ENCODE measurements around the gene CSTB. TPM values are rescaled to one million over a fixed set of nuclear protein-coding genes. Genes with fewer than 3 reads are reported as not detected.

CSTB gene
- total RNA-seq, 2 experiments from 2014 or later: 29.9 to 30.9 TPM

DNA sequence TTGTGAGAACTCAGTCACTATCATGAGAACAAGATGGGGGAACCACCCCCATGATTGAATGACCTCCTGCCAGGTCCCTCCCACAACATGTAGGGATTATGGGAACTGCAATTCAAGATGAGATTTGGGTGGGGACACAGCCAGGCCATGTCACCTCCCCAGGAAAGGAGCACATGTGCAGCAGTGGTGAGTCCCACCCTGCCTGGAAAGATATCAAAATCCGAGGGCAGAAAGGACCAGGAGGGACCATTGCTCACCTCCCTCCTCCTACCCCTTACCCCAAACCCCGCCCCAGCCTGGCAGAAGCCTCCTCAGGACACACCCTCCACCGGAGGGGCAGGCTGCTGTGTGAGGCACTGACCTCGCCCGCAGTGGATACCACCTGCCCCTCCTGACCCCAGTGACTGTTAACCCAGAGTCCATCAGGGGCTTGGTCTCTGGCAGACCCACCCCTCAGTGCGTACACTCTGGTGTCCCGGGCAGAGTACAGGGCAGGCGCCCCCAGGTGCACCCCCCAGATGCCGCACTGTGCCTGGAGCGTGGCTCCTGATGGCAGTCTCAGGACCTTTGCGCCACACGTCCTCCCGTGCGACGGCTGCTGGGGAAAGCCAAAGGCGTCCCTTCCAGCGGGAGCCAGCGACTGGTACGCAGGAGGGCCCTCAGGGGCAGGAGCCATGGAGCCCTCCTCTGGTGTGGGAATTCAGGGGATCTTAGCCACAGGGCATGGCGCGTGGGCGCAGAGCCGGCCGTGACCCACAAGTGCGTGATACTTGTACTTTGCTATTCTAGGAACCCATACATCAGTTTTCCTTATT, 36.3 kb downstream of the CSTB start:
- ChIA-PET CTCF (no interaction called here), POLR2A (interaction anchor here (0.6 kb wide), 1 partner anchor 179 kb away, joined by 3 read pairs; no protein-coding TSS in a partner anchor)
- ATAC-seq: peak; percentile 19
- Mint-ChIP-seq H3K27me3 (no peaks in the 10 kb centered on the region), H3K36me3 (ENCODE audit: low read depth) (peaks cover 21% of the 10 kb centered on the region), H3K9me3 (ENCODE audit: low read depth) (no peaks in the 10 kb centered on the region), H3K27ac (no peak overlapping the region), H3K4me3 (no peak overlapping the region), H3K4me1 (peaks cover 8% of the 10 kb centered on the region)
- intact Hi-C loops (cut with DNase I, micrococcal nuclease): no loop called here
- peak; percentile 17 for DNase-seq

GRCh38 chr21:43737158-43737950, 38.8 kb downstream of the CSTB start:
- CTCF ChIA-PET: interaction anchor here (0.5 to 1.3 kb wide), 2 partner anchors 10 to 201 kb away, joined by 3 read pairs; no protein-coding TSS in a partner anchor

GRCh38 chr21:43736224-43736883, 39.8 kb downstream of the CSTB start:
- ATAC-seq (no peak), DNase-seq (no peak)
- H3K36me3 Mint-ChIP-seq (ENCODE audit: low read depth): peaks cover 10% of the 10 kb centered on the region
- ChIA-PET CTCF (interaction anchor here (0.6 to 1.3 kb wide), 2 partner anchors 9 to 15 kb away, joined by 3 read pairs; no protein-coding TSS in a partner anchor), POLR2A (no interaction called here)
- H3K27ac Mint-ChIP-seq: no peak overlapping the region
- H3K27me3 Mint-ChIP-seq: no peaks in the 10 kb centered on the region
- intact Hi-C loops (cut with DNase I, micrococcal nuclease): no loop called here
- H3K4me1 Mint-ChIP-seq: peaks cover 41% of the 10 kb centered on the region
- no peaks in the 10 kb centered on the region for H3K9me3 Mint-ChIP-seq (ENCODE audit: low read depth)
- H3K4me3 Mint-ChIP-seq: no peak overlapping the region

More at GRCh38 chr21:43737158-43737950, 38.8 kb downstream of the CSTB start:
- no peak overlapping the region for H3K4me3 Mint-ChIP-seq
- H3K4me1 Mint-ChIP-seq: peaks cover 31% of the 10 kb centered on the region
- DNase-seq (no peak), ATAC-seq (no peak)
- H3K36me3 Mint-ChIP-seq (ENCODE audit: low read depth): peaks cover 10% of the 10 kb centered on the region
- intact Hi-C loops (cut with DNase I, micrococcal nuclease): no loop called here
- H3K27me3 Mint-ChIP-seq: no peaks in the 10 kb centered on the region
- POLR2A ChIA-PET: no interaction called here
- H3K27ac Mint-ChIP-seq: no peak overlapping the region
- H3K9me3 Mint-ChIP-seq (ENCODE audit: low read depth): no peaks in the 10 kb centered on the region

DNA sequence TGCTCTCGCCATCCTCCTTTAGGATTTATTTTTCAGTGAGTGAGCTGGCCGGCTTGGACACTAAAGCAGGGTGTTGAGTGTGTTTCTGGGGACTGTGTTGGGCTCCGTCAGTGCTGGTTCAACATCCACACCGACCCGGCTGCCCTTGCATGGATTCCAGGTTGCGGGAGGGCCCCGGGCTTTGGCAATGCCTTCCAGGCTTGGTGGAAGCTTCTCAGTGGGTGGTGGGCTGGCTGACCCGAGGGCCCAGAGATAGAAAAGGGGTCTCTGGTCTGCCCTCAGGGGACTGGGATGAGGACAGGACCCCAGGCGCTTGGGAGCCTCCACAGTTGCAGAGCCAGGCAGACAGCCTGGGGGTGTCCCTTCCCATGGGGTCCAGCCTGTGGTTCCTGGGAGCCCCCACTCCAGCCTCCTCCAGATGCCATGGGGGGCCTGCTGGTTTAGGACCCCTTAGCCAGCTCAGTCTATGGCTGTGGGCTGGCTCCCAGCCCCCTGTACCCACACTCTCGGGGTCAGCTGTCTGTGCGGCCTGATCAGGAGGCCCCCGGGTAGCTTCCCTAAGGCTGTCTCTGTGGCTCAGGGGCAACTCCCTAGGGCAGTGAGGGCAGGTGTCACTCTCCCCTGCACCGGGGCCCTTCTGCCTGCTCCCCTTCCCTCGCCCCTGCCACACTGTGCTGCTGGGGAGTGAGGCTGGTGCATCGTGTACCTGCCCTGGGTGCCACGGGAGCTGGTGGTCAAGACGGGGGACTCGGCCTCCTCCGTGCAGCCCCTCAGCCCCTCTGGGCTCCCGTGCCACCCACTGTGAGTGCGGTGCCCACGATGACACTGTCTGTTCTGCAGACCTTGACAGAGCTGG, 40.6 kb downstream of the CSTB start:
- H3K4me1 Mint-ChIP-seq: peaks cover 42% of the 10 kb centered on the region
- no peak for DNase-seq
- no peak for ATAC-seq
- no peaks in the 10 kb centered on the region for H3K27me3 Mint-ChIP-seq
- CTCF ChIA-PET: interaction anchor here (0.7 to 1.6 kb wide), 2 partner anchors 36 to 176 kb away, joined by 3 read pairs; no protein-coding TSS in a partner anchor
- no peak overlapping the region for H3K27ac Mint-ChIP-seq
- intact Hi-C loops (cut with DNase I, micrococcal nuclease): no loop called here
- no peaks in the 10 kb centered on the region for H3K9me3 Mint-ChIP-seq (ENCODE audit: low read depth)
- no peak overlapping the region for H3K4me3 Mint-ChIP-seq
- H3K36me3 Mint-ChIP-seq (ENCODE audit: low read depth): peaks cover 10% of the 10 kb centered on the region
- POLR2A ChIA-PET: interaction anchor here (1.2 kb wide), 1 partner anchor 75 kb away, joined by 4 read pairs; no protein-coding TSS in a partner anchor

GRCh38 chr21:43734928-43735229, 41.2 kb downstream of the CSTB start:
- no peak for ATAC-seq
- no peak for DNase-seq
- Mint-ChIP-seq H3K27ac (no peak overlapping the region), H3K4me3 (no peak overlapping the region), H3K27me3 (no peaks in the 10 kb centered on the region), H3K4me1 (peaks cover 44% of the 10 kb centered on the region), H3K36me3 (ENCODE audit: low read depth) (peaks cover 10% of the 10 kb centered on the region), H3K9me3 (ENCODE audit: low read depth) (no peaks in the 10 kb centered on the region)
- CTCF ChIA-PET: interaction anchor here (0.7 to 1.6 kb wide), 2 partner anchors 37 to 177 kb away, joined by 3 read pairs; no protein-coding TSS in a partner anchor
- POLR2A ChIA-PET: interaction anchor here (1.2 kb wide), 1 partner anchor 74 kb away, joined by 4 read pairs; no protein-coding TSS in a partner anchor
- intact Hi-C loops (cut with DNase I, micrococcal nuclease): no loop called here

DNA sequence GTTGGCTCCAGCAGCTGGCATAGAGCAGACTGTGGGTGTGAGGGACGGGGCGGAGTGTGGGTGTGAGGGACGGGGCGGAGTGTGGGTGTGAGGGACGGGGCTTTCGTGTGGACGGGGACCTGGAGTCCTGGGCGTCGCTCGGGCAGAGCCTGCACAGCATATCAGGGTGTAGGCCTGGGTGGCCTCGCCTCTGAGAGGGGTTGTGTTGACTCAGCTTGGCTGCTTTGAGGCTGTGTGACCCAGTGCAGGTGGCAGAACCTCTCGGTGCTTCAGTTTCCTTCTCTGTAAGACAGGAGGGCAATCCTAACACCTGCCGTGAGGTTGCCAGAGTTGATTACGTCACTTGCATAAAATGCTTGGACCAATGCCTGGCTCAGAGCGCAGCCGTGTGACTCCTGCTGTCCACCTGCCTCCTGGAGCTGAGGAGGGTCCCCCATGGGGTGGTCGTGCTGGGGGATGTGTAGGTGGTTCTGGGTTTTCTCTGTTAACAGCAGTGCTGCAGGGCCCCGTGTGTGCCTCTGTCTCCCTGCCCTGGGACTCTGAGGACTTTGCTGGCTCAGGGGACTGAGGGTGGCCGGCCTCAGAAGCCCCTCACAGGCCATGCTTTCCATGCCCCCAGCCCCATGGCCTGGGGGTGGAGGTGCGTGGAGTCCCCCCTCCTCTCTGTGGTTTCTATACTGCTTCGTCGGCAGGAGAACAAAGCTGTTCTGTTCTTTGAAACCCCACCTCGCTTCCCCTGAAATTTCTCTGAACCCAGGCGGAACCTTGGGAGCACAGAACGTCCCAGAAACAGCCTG, 41.8 kb downstream of the CSTB start:
- ATAC-seq (peak; percentile 91), DNase-seq (peak; percentile 71)
- Mint-ChIP-seq H3K4me1 (peaks cover 50% of the 10 kb centered on the region), H3K27me3 (no peaks in the 10 kb centered on the region), H3K9me3 (ENCODE audit: low read depth) (no peaks in the 10 kb centered on the region), H3K4me3 (peak overlapping the region; percentile 37), H3K36me3 (ENCODE audit: low read depth) (peaks cover 12% of the 10 kb centered on the region), H3K27ac (peak overlapping the region; percentile 57)
- intact Hi-C loops (cut with DNase I, micrococcal nuclease): no loop called here
- ChIA-PET CTCF (interaction anchor here (1.6 kb wide), 1 partner anchor 37 kb away, joined by 3 read pairs; no protein-coding TSS in a partner anchor), POLR2A (interaction anchor here (1.2 kb wide), 1 partner anchor 74 kb away, joined by 4 read pairs; no protein-coding TSS in a partner anchor)

DNA sequence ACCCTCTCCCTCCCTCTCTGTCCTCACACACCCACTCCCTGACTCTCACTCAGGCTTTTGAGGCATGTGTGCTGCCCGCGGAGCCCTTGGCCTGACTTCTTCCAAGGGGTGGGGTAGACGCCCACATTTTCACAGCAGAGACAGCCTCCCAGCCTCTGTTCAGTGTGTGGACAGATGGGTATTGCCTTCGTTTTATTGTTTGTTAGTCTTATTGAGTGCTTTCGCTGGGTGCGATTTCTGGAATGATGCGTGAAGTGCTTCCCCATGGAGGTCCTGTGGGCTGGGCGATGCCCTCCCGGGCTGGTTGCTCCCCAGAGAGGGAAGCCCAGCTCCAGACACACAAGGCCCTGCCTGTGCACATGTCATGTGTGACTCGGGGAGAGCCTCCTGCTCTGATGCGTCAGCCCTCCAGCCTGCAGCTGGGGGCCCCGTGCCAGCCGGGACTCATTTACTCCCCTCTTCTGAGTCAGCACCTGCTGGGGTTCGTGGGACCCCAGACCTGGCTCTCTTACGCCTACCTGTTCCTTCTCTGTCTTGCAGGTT, 42.5 kb downstream of the CSTB start:
- H3K9me3 Mint-ChIP-seq (ENCODE audit: low read depth): no peaks in the 10 kb centered on the region
- peaks cover 13% of the 10 kb centered on the region for H3K36me3 Mint-ChIP-seq (ENCODE audit: low read depth)
- ChIA-PET CTCF (no interaction called here), POLR2A (no interaction called here)
- peak overlapping the region; percentile 92 for H3K27ac Mint-ChIP-seq
- intact Hi-C loops (cut with DNase I, micrococcal nuclease): loop anchor here in 1 of 2 experiments (1.0 kb wide), 1 partner anchor 133 kb away; no protein-coding TSS in a partner anchor
- H3K4me3 Mint-ChIP-seq: peak overlapping the region; percentile 37
- H3K27me3 Mint-ChIP-seq: no peaks in the 10 kb centered on the region
- H3K4me1 Mint-ChIP-seq: peaks cover 55% of the 10 kb centered on the region
- peak; percentile 76 for DNase-seq
- peak; percentile 75 for ATAC-seq

DNA sequence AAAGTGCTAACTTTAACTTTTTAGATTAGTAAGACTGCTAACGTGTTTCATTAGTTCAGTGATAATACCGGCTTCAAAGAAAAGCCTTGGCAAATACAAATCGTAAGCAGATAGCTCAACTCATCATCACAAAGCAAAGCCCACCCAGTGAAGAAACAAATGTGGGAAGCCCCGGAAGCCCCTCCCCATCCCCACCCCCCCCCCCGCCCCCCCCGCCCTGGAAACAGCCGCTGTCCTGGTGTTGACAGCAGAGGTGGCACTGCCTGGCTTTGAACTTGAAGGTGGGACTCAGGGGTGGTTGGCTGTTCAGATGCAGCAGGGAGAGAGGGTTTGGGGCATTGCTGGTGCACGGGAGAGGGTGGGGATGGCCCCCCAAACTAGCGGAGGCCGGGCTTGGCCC, 43.0 kb downstream of the CSTB start:
- ATAC-seq (no peak), DNase-seq (peak; percentile 23)
- intact Hi-C loops (cut with DNase I, micrococcal nuclease): loop anchor here in 1 of 2 experiments (1.0 kb wide), 1 partner anchor 133 kb away; no protein-coding TSS in a partner anchor
- Mint-ChIP-seq H3K4me1 (peaks cover 60% of the 10 kb centered on the region), H3K27me3 (no peaks in the 10 kb centered on the region), H3K9me3 (ENCODE audit: low read depth) (no peaks in the 10 kb centered on the region), H3K27ac (peak overlapping the region; percentile 92), H3K4me3 (no peak overlapping the region), H3K36me3 (ENCODE audit: low read depth) (peaks cover 13% of the 10 kb centered on the region)
- POLR2A ChIA-PET: no interaction called here
- CTCF ChIA-PET: no interaction called here

DNA sequence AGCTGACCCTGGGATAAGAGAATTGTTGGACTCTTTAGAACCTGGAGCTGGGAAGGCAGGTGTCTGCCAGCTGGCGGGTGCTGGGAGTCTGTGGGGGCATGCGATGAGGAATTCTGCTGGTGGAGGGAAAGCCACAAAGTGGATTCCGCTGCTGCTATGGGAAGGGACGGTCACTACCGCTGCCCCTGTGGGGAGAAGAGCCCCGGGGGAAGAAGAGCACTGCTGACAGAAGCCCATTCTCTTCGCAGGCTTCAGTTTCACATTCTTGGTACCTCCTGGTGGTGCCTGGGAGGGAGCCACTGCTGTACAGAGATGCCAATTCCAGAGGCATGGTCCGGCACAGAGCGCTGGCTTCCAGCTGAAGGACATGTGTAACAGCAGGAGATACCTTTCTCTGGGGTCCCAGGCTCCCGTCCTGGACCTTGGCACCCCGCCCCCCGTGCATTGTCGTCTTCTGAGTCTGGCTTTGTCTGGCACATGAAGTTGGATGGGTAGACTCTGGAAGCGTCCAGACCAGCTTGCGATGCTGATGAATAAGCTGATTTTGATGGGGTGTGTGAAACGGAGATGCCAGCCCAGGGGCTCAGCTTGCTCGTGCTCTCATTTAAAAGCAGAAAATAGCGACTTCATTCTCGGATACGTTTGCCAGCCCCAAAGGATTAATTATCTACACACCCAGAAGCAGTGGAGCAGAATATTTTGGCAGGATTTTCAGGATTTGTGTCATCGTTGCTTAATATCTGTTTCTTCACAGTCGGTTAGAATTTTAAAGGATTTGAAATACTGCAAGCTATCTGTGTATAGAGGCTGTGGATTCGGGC, 44.0 kb downstream of the CSTB start:
- Mint-ChIP-seq H3K4me1 (peaks cover 70% of the 10 kb centered on the region), H3K27me3 (no peaks in the 10 kb centered on the region), H3K4me3 (no peak overlapping the region), H3K27ac (no peak overlapping the region), H3K9me3 (ENCODE audit: low read depth) (no peaks in the 10 kb centered on the region), H3K36me3 (ENCODE audit: low read depth) (peaks cover 14% of the 10 kb centered on the region)
- ChIA-PET POLR2A (interaction anchor here (0.6 kb wide), 1 partner anchor 75 kb away, joined by 3 read pairs; no protein-coding TSS in a partner anchor), CTCF (no interaction called here)
- ATAC-seq (no peak), DNase-seq (no peak)
- intact Hi-C loops (cut with DNase I, micrococcal nuclease): no loop called here
